Keratinocyte (primary cell): ENCODE results near the gene CD1B. TPM values are rescaled to one million over a fixed set of nuclear protein-coding genes. Genes with fewer than 3 reads are reported as not detected.
"Not testable (repeated sequence)": the region's sequence is repeated elsewhere in the genome, so short reads cannot be mapped to it uniquely, and the experiment has no call there.

Experiments used
- DNase-seq: peaks from one replicate; pipeline ENCODE4 v3.0.0-alpha.2; 2011; ENCODE audit warnings: low read depth, missing footprints, low spot score
- FAIRE-seq: peaks from 2 replicates; lab custom pipeline; 2011; peaks lifted over from hg19 to GRCh38; lab: Jason Lieb, UNC
- H2AFZ ChIP-seq: 2 replicates; pipeline ENCODE4 v1.6.0; 2012; ENCODE audit warnings: low read length, control low read depth, inconsistent platforms; ENCODE audit not compliant: control insufficient read depth
- H3K27ac ChIP-seq: 2 replicates; pipeline ENCODE4 v1.5.1; 2011; ENCODE audit warnings: low read length; ENCODE audit not compliant: control insufficient read depth, insufficient read depth
- H3K27me3 ChIP-seq: 3 replicates; pipeline ENCODE4 v1.6.0; 2011; ENCODE audit warnings: low read length; ENCODE audit not compliant: control insufficient read depth, insufficient read depth; ENCODE audit errors: extremely low read depth
- H3K36me3 ChIP-seq, 2 experiments: 2 replicates in 1 of 2; 3 replicates in 1 of 2; pipeline ENCODE4 v1.5.1; 2011; ENCODE audit warnings: low read length in 2 of 2, mild to moderate bottlenecking in 1 of 2; ENCODE audit not compliant: control insufficient read depth in 2 of 2, insufficient read depth in 2 of 2; ENCODE audit errors: extremely low read depth in 1 of 2
- H3K4me1 ChIP-seq: 3 replicates; pipeline ENCODE4 v1.5.1; 2011; ENCODE audit warnings: low read length; ENCODE audit not compliant: control insufficient read depth, insufficient read depth; ENCODE audit errors: extremely low read depth
- H3K4me2 ChIP-seq: 3 replicates; pipeline ENCODE4 v1.6.0; 2011; ENCODE audit warnings: low read depth, low read length; ENCODE audit not compliant: control insufficient read depth, insufficient read depth; ENCODE audit errors: extremely low read depth
- H3K4me3 ChIP-seq, 3 experiments: fragments of 200-600 bp in 1 of 3; sonication (generic) in 1 of 3; 2 replicates in 2 of 3; 3 replicates in 1 of 3; pipeline ENCODE4 v1.5.1; 2011 to 2016; ENCODE audit warnings: low read length in 3 of 3, mild to moderate bottlenecking in 3 of 3, control low read depth in 2 of 3, inconsistent platforms in 1 of 3, low read depth in 1 of 3, mixed read lengths in 1 of 3, mixed run types in 1 of 3, moderate library complexity in 1 of 3; ENCODE audit not compliant: control insufficient read depth in 2 of 3, insufficient read depth in 2 of 3; ENCODE audit errors: extremely low read depth in 1 of 3
- H3K79me2 ChIP-seq: 2 replicates; pipeline ENCODE4 v1.6.0; 2012; ENCODE audit warnings: low read length; ENCODE audit not compliant: control insufficient read depth, insufficient read depth
- H3K9ac ChIP-seq: 3 replicates; pipeline ENCODE4 v1.6.0; 2011; ENCODE audit warnings: low read length; ENCODE audit not compliant: control insufficient read depth, insufficient read depth; ENCODE audit errors: extremely low read depth
- H3K9me1 ChIP-seq: 3 replicates; pipeline ENCODE4 v1.6.0; 2011; ENCODE audit warnings: low read length; ENCODE audit not compliant: control insufficient read depth, insufficient read depth; ENCODE audit errors: extremely low read depth
- H3K9me3 ChIP-seq: 2 replicates; pipeline ENCODE4 v1.5.1; 2012; ENCODE audit warnings: low read depth, low read length; ENCODE audit not compliant: control insufficient read depth
- H4K20me1 ChIP-seq: 3 replicates; pipeline ENCODE4 v1.6.0; 2011; ENCODE audit warnings: low read length; ENCODE audit not compliant: control insufficient read depth, insufficient read depth; ENCODE audit errors: extremely low read depth
- EZH2 ChIP-seq: IDR thresholded peaks from one replicate; pipeline ENCODE4 v1.6.1; 2012; ENCODE audit warnings: inconsistent platforms, mild to moderate bottlenecking, low read length, moderate library complexity
- dilution Hi-C: fragments of 300-500 bp; cut with MboI; formaldehyde crosslinking; loops from one replicate; pipeline ENCODE4 v1.7.0; 2020; ENCODE audit warnings: low sequenced_read_pairs; ENCODE audit not compliant: extremely low pct_ligation_motif_present
- polyA plus RNA-seq, 5 experiments: library from polyadenylated mRNA; depleted of rRNA in 3 of 5; stranded (reverse) in 3 of 5; stranded (forward) in 1 of 5; unstranded in 1 of 5; fragments of >200 nt; gene quantifications; 1 replicate in 1 of 5; 2 replicates in 3 of 5; 3 replicates in 1 of 5; pipeline versions ENCODE4 v1.2.1 to v1.2.3, GENCODE V29; 2011 to 2012; ENCODE audit warnings: missing spikeins in 2 of 5, low read depth in 1 of 5, low replicate concordance in 1 of 5
- TF ChIP-seq, protein P1 (sequence below), 3 experiments: IDR thresholded peaks in 1 of 3; conservative IDR thresholded peaks in 1 of 3; optimal IDR thresholded peaks in 1 of 3; 2 replicates in 2 of 3; 3 replicates in 1 of 3; pipeline versions ENCODE3 to v1.5.1; 2011; ENCODE audit warnings: low read length in 3 of 3, mild to moderate bottlenecking in 3 of 3, moderate library complexity in 2 of 3, control low read depth in 1 of 3, inconsistent platforms in 1 of 3; ENCODE audit not compliant: insufficient read depth in 2 of 3; ENCODE audit errors: extremely low read depth in 1 of 3

Gene CD1B
- polyA plus RNA-seq, 1 donor (not counting 4 experiments of a cell fraction or from before 2014, with no cell fraction given): not detected

- no peaks in the 10 kb centered on the region for H3K4me1 ChIP-seq
- H4K20me1 ChIP-seq: no peaks in the 10 kb centered on the region
- no peaks in the 10 kb centered on the region for H3K79me2 ChIP-seq
- FAIRE-seq (no peak), DNase-seq (no peak)
- TF ChIP-seq EZH2: no peak
- TF ChIP-seq, protein P1, sequence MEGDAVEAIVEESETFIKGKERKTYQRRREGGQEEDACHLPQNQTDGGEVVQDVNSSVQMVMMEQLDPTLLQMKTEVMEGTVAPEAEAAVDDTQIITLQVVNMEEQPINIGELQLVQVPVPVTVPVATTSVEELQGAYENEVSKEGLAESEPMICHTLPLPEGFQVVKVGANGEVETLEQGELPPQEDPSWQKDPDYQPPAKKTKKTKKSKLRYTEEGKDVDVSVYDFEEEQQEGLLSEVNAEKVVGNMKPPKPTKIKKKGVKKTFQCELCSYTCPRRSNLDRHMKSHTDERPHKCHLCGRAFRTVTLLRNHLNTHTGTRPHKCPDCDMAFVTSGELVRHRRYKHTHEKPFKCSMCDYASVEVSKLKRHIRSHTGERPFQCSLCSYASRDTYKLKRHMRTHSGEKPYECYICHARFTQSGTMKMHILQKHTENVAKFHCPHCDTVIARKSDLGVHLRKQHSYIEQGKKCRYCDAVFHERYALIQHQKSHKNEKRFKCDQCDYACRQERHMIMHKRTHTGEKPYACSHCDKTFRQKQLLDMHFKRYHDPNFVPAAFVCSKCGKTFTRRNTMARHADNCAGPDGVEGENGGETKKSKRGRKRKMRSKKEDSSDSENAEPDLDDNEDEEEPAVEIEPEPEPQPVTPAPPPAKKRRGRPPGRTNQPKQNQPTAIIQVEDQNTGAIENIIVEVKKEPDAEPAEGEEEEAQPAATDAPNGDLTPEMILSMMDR (optimal IDR thresholded peaks at IDR 0.05 in 1 of 3, IDR thresholded peaks at IDR 0.05 in 1 of 3, conservative IDR thresholded peaks at IDR 0.05 in 1 of 3; ENCODE audit: extremely low read depth in 1 of 3, insufficient read depth in 2 of 3, low read length in 3 of 3): no peak
- dilution Hi-C loops: no loop called here
- H3K4me3 ChIP-seq: no peak within 1 kb of the TSS
- no peaks in the 10 kb centered on the region for H3K9me1 ChIP-seq
- no peak within 1 kb of the TSS for H3K27ac ChIP-seq
- no peak within 1 kb of the TSS for H3K4me2 ChIP-seq
- no peaks in the 10 kb centered on the region for H3K36me3 ChIP-seq
- no peak within 1 kb of the TSS for H2AFZ ChIP-seq
- H3K9me3 ChIP-seq: no peaks in the 10 kb centered on the region
- no peak within 1 kb of the TSS for H3K9ac ChIP-seq
- H3K27me3 ChIP-seq: no peaks in the 10 kb centered on the region
Measured at GRCh38 chr1:158353303-158354075, 22.2 kb upstream of the CD1B start, which contains the start of gene CD1E. TSS of gene CD1E (plus strand) at chr1:158353894. CDS start at chr1:158353989, 95 bp downstream.

DNA sequence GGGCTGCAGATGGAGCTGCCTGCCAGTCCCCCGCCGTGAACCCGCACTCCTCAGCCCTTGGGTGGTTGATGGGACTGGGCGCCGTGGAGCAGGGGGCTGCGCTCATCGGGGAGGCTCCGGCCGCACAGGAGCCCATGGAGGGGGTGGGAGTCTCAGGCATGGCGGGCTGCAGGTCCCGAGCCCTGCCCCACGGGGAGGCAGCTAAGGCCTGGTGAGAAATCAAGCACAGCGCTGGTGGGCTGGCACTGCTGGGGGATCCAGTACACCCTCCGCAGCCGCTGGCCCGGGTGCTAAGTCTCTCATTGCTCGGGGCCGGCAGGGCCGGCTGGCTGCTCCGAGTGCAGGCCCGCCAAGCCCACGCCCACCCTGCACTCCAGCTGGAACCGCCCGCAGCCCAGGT lies 17.6 kb upstream of the CD1B start:
- dilution Hi-C loops, H3K27ac ChIP-seq, H2AFZ ChIP-seq, H3K4me1 ChIP-seq, H3K4me2 ChIP-seq, DNase-seq, H3K4me3 ChIP-seq, H3K79me2 ChIP-seq, H3K9ac ChIP-seq, H3K36me3 ChIP-seq, FAIRE-seq, H3K9me3 ChIP-seq, H3K9me1 ChIP-seq, H3K27me3 ChIP-seq, H4K20me1 ChIP-seq: not testable (repeated sequence)

- DNase-seq, H3K27me3 ChIP-seq, H3K9me1 ChIP-seq, H3K36me3 ChIP-seq, dilution Hi-C loops, H4K20me1 ChIP-seq, H3K4me2 ChIP-seq, H3K4me1 ChIP-seq, H3K4me3 ChIP-seq, H3K9me3 ChIP-seq, H3K79me2 ChIP-seq, FAIRE-seq, H3K9ac ChIP-seq, H3K27ac ChIP-seq, H2AFZ ChIP-seq: not testable (repeated sequence)
Measured at GRCh38 chr1:158336413-158336812, 5.1 kb upstream of the CD1B start.
